Measurements from ENCODE around the gene MEX3D.

DNA sequence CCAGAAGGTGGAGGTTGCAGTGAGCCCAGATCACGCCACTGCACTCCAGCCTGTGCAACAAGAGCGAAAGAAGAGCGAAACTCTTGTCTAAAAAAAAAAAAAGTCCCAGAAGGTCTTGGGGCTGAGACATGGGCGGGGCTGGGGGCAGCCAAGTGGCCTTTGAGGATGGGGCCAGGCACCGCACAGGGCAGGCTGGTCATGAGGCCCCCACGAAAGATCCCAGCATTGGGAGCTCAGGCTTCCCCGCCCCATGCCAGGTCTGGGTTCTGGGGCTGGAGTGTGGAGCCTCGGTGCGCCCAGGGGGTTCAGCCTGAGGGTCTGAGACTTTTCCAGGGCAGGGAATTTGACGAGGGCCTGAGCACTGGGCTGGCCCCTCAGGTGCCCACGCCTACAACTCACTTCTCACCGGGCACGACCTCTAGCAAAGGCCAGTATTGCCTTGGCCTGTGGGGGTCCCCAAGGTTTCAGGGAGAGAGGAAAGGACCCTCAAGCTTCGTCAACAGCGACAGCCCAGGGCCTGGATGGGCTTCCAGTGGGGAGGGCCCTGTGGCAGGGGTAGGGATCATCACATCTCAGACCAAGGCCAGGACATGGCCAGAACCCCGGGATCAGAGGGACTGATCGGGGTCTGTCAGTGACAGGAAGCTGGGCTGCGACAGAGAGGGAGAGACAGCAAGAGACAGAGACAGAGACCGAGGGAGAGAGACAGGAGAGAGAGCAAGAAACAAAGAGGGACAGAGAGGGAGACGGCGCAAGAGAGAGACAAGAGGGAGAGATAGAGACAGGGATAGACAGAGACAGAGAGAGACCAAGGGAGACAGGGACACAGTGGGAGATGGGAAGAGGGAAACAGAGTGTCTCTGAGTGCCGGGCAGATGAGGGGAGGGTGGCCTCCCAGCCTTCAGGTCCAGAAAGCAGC lies 7.5 kb upstream of the MEX3D start:
- TF ChIP-seq YY1 (IDR thresholded peaks at IDR 0.05; ENCODE audit: insufficient read depth, insufficient read length) = no peak
- no peak for TF ChIP-seq ZNF274 (IDR thresholded peaks at IDR 0.05; ENCODE audit: low read depth, low read length)
- no peak for TF ChIP-seq SUZ12 (IDR thresholded peaks at IDR 0.05; ENCODE audit: extremely low read depth, insufficient read depth, insufficient read length)
